Heart left ventricle (tissue), 16 donors: ENCODE results near the gene PQBP1. TPM values are rescaled to one million over a fixed set of nuclear protein-coding genes. Genes with fewer than 3 reads are reported as not detected.
A peak's percentile ranks its signal among the peaks of the same experiment; 100 is the strongest.

Source experiments
- ATAC-seq, 4 donors: fragments of 200-7000 bp; cut with Tn5 transposase; one replicate each; pipeline ENCODE4 v1.9.1; 2020 to 2022; ENCODE audit warnings: moderate library complexity in 4 of 4, mild to moderate bottlenecking in 3 of 4, moderate number of reproducible peaks in 1 of 4
- DNase-seq, 5 donors: peaks; one replicate each; pipeline ENCODE4 v3.0.0-alpha.2; 2020
- H3K27ac ChIP-seq, 12 donors: fragments of 200-600 bp; sonication (generic) in 4 of 12; one replicate each; pipeline versions ENCODE4 v1.5.0 to v1.8.0; 2016 to 2022; ENCODE audit warnings: mild to moderate bottlenecking in 2 of 12
- H3K27me3 ChIP-seq, 9 donors: fragments of 200-600 bp; sonication (generic) in 2 of 9; one replicate each; pipeline versions ENCODE4 v1.5.1 to v1.8.0; 2016 to 2022; ENCODE audit warnings: mild to moderate bottlenecking in 3 of 9
- H3K36me3 ChIP-seq, 9 donors: fragments of 200-600 bp; sonication (generic) in 2 of 9; one replicate each; pipeline versions ENCODE4 v1.5.0 to v1.8.0; 2018 to 2022; ENCODE audit warnings: mild to moderate bottlenecking in 2 of 9
- H3K4me1 ChIP-seq, 12 donors: fragments of 200-600 bp; sonication (generic) in 4 of 12; one replicate each; pipeline versions ENCODE4 v1.5.0 to v1.8.0; 2016 to 2022; ENCODE audit warnings: mild to moderate bottlenecking in 3 of 12
- H3K4me3 ChIP-seq, 12 donors: fragments of 200-600 bp; sonication (generic) in 4 of 12; one replicate each; pipeline versions ENCODE4 v1.5.0 to v1.8.0; 2017 to 2022; ENCODE audit warnings: mild to moderate bottlenecking in 9 of 12, moderate library complexity in 4 of 12
- H3K9me3 ChIP-seq, 12 donors: fragments of 200-600 bp; sonication (generic) in 4 of 12; one replicate each; pipeline versions ENCODE4 v1.5.0 to v1.8.0; 2016 to 2022; ENCODE audit warnings: mild to moderate bottlenecking in 1 of 12
- CTCF ChIP-seq, 12 donors: fragments of 200-600 bp; sonication (generic) in 4 of 12; IDR thresholded peaks; one replicate each; pipeline versions ENCODE4 v1.5.0 to v1.8.0; 2018 to 2022; ENCODE audit warnings: antibody characterized with exemption in 12 of 12, mild to moderate bottlenecking in 5 of 12
- POLR2A ChIP-seq, 2 donors: fragments of 450-650 bp; IDR thresholded peaks; one replicate each; pipeline ENCODE4 v1.6.1; 2017; ENCODE audit warnings: antibody characterized with exemption in 2 of 2, mild to moderate bottlenecking in 2 of 2, moderate library complexity in 2 of 2
- WGBS, 4 donors: extraction: QIAGEN DNeasy Blood & Tissue Kit in 2 of 4; methylation state at CpG; one replicate each; pipeline versions ENCODE4 v1.1.5 to v1.1.7; 2013 to 2018; 5-methylcytosine and 5-hydroxymethylcytosine counted together
- intact Hi-C, 10 donors: fragments of 100-400 bp; cut with DNase I; formaldehyde crosslinking; loops; one replicate each; pipeline versions ENCODE4 v1.11.1 to v1.14.2; 2022
- polyA plus RNA-seq, 2 donors: library from polyadenylated mRNA; stranded (reverse); fragments of 200-250 nt; gene quantifications; one replicate each; pipeline ENCODE4 v1.2.3, GENCODE V29; 2013
- total RNA-seq, 9 donors: library from RNA; depleted of rRNA in 2 of 9; stranded (reverse); fragments of >200 nt in 2 of 9; fragmentation: NEBNext Ultra II Directional in 3 of 9; extraction: Animal tissue kit (Norgen Biotek cat#: 25700) in 3 of 9; gene quantifications; one replicate each; pipeline versions ENCODE4 v1.1.0 to v1.2.4, GENCODE V29; 2016 to 2023
- donor health status: ischemic (EF 13 %, LVEDD 7.1; RV severe dilation, severe dysfunction).
- donor health status: healthy with polysubstance abuse.
- donor health status: DM: no; HTN: yes; CAD: no.
- donor health status: DM: no; HTN: no; CAD: no.
- donor health status: ischemic (EF 25% LVEDD 6.9; RV normal size, moderate dysfunction).
- donor health status: ischemic (EF 25% LVEDD 5.7; RV mildly dilated, moderate dysfunction).
- donor health status: healthy.
- donor health status: DM: yes; HTN: yes; CAD: no.
- donor health status: ischemic (EF 35%, LVEDD 5.7; RV mildly dilated, moderate dysfunction).
- donor health status: nonischemic (EF 11% LVEDD 7.7; RV severe dilation, severe dysfunction).
- donor health status: DM: yes; HTN: yes; CAD: no.
- donor health status: PGD.
- donor health status: ischemic (EF 29% LVEDD 5.4; RV normal size, mild dysfunction).
- donor health status: nonischemic (EF 23%, LVEDD 6.1; RV moderate dilation, normal function).

The PQBP1 gene
- total and polyA plus RNA-seq, 11 donors = 45.3 to 99.0 (median 53.2) TPM

GRCh38 chrX:48897157-48897624 lies 539 bp upstream of the PQBP1 start:
- Histone ChIP-seq H3K27ac (peak overlapping the region; percentile 89 to 97 (median 94)), H3K27me3 (no peaks in the 10 kb centered on the region), H3K4me1 (peaks cover 0 to 20% (median 10%) of the 10 kb centered on the region in 12 donors), H3K9me3 (peaks cover 0 to 10% (median 0%) of the 10 kb centered on the region in 12 donors), H3K4me3 (peak overlapping the region; percentile 33 to 88 (median 77)), H3K36me3 (peaks cover 0 to 38% (median 22%) of the 10 kb centered on the region in 9 donors)
- ATAC-seq (peak; percentile 21 to 76 (median 62)), DNase-seq (peak; percentile 74 to 83 (median 78))
- intact Hi-C loops = loop anchor here in 5 of 10 donors (10.0 kb wide), 3 partner anchors 92 to 202 kb away; partner anchors contain the start of genes HDAC6 (in 3 of the 5) and SUV39H1 (in 1 of the 5)
- no peak for TF ChIP-seq POLR2A (IDR thresholded peaks at IDR 0.05)
- 0 to 42% (median 17%) methylated on average over 14 to 38 of the region's 38 CpGs for whole genome bisulfite sequencing, 4 donors

GRCh38 chrX:48899078-48899410 lies 1.3 kb downstream of the PQBP1 start:
- intact Hi-C loops = loop anchor here in 5 of 10 donors (2.0 to 10.0 kb wide), 4 partner anchors 18 to 204 kb away; partner anchors contain the start of genes HDAC6 (in 3 of the 5) and SUV39H1 (in 1 of the 5)
- H3K4me3 ChIP-seq = no peak overlapping the region
- H3K36me3 ChIP-seq = peaks cover 0 to 43% (median 32%) of the 10 kb centered on the region in 9 donors
- H3K27me3 ChIP-seq = peaks cover 0 to 3% (median 0%) of the 10 kb centered on the region in 9 donors
- peaks cover 0 to 10% (median 0%) of the 10 kb centered on the region in 12 donors for H3K9me3 ChIP-seq
- DNase-seq (no peak), ATAC-seq (no peak)
- peak overlapping the region in 1 of 12 donors; percentile 94 for H3K27ac ChIP-seq
- 81 to 94% (median 90%) methylated on average over 8 of the region's 8 CpGs for WGBS, 4 donors
- no peak for TF ChIP-seq CTCF (IDR thresholded peaks at IDR 0.05)
- no peak for TF ChIP-seq POLR2A (IDR thresholded peaks at IDR 0.05)
- H3K4me1 ChIP-seq = peaks cover 0 to 20% (median 10%) of the 10 kb centered on the region in 12 donors

GRCh38 chrX:48901069-48901468 lies 3.3 kb downstream of the PQBP1 start:
- intact Hi-C loops = no loop called here
- peaks cover 0 to 47% (median 35%) of the 10 kb centered on the region in 9 donors for H3K36me3 ChIP-seq
- peaks cover 0 to 3% (median 0%) of the 10 kb centered on the region in 9 donors for H3K27me3 ChIP-seq
- TF ChIP-seq CTCF (IDR thresholded peaks at IDR 0.05) = no peak
- H3K9me3 ChIP-seq = peaks cover 0 to 10% (median 0%) of the 10 kb centered on the region in 12 donors
- ATAC-seq = no peak
- WGBS, 4 donors = 83 to 93% (median 90%) methylated on average over 7 of the region's 7 CpGs
- no peak overlapping the region for H3K4me3 ChIP-seq
- peaks cover 0 to 19% (median 9%) of the 10 kb centered on the region in 12 donors for H3K4me1 ChIP-seq
- no peak for DNase-seq
- no peak overlapping the region for H3K27ac ChIP-seq

GRCh38 chrX:48902135-48902534 lies 4.4 kb downstream of the PQBP1 start:
- WGBS, 4 donors = 91 to 94% (median 92%) methylated on average over 20 of the region's 20 CpGs
- Histone ChIP-seq H3K27me3 (peaks cover 0 to 3% (median 0%) of the 10 kb centered on the region in 9 donors), H3K27ac (no peak overlapping the region), H3K4me1 (peaks cover 0 to 11% (median 2%) of the 10 kb centered on the region in 12 donors), H3K9me3 (peaks cover 0 to 10% (median 0%) of the 10 kb centered on the region in 12 donors), H3K4me3 (no peak overlapping the region), H3K36me3 (peaks cover 0 to 50% (median 36%) of the 10 kb centered on the region in 9 donors)
- TF ChIP-seq CTCF (IDR thresholded peaks at IDR 0.05) (no peak), POLR2A (IDR thresholded peaks at IDR 0.05) (no peak)
- intact Hi-C loops = no loop called here
- DNase-seq (no peak), ATAC-seq (no peak)
